Posterior cingulate gyrus (tissue), 11 donors: Measurements from ENCODE around the gene SUGP1.

Source experiments
- DNase-seq, 10 donors: peaks; one replicate each; pipeline versions ENCODE4 v3.0.0 to v3.0.0-alpha.2; 2020 to 2021; ENCODE audit warnings: mixed read lengths in 3 of 10
- intact Hi-C: fragments of 100-400 bp; cut with DNase I; formaldehyde crosslinking; loops from one replicate; pipeline ENCODE4 v1.15.1; 2023

Gene SUGP1

GRCh38 chr19:19238126-19238894 is 82.0 kb downstream of the SUGP1 start:
- peak in 1 of 10 donors; percentile 62 for DNase-seq
- intact Hi-C loops: no loop called here

- intact Hi-C loops: no loop called here
- no peak for DNase-seq
Measured at GRCh38 chr19:19236173-19236572, 84.1 kb downstream of the SUGP1 start.

GRCh38 chr19:19234220-19234816 is 86.0 kb downstream of the SUGP1 start:
- no peak for DNase-seq
- intact Hi-C loops: no loop called here

GRCh38 chr19:19232261-19232721 is 88.0 kb downstream of the SUGP1 start:
- intact Hi-C loops: no loop called here
- peak in 8 of 10 donors; percentile 44 to 93 (median 75) for DNase-seq

GRCh38 chr19:19230999-19231398 is 89.3 kb downstream of the SUGP1 start:
- intact Hi-C loops: no loop called here

GRCh38 chr19:19229701-19230100 is 90.6 kb downstream of the SUGP1 start:
- no peak for DNase-seq
- intact Hi-C loops: no loop called here

More at GRCh38 chr19:19230999-19231398, 89.3 kb downstream of the SUGP1 start:
- no peak for DNase-seq

- DNase-seq: peak in 1 of 10 donors; percentile 67
- intact Hi-C loops: no loop called here
Measured at GRCh38 chr19:19227217-19227616, 93.1 kb downstream of the SUGP1 start.

GRCh38 chr19:19226663-19227062 is 93.6 kb downstream of the SUGP1 start:
- intact Hi-C loops: no loop called here
- peak in 1 of 10 donors; percentile 55 for DNase-seq

GRCh38 chr19:19226204-19226603 is 94.1 kb downstream of the SUGP1 start:
- DNase-seq: no peak
- intact Hi-C loops: no loop called here
